ENCODE results near the gene B4GALNT1. TPM values are rescaled to one million over a fixed set of nuclear protein-coding genes. Genes with fewer than 3 reads are reported as not detected.

B4GALNT1 gene
- polyA plus RNA-seq, 1 donor (not counting 4 experiments of a cell fraction or from before 2014, with no cell fraction given) = 0.08 TPM

GRCh38 chr12:57604992-57605810 lies 27.8 kb downstream of the B4GALNT1 start:
- Histone ChIP-seq H3K4me2 (ENCODE audit: control insufficient read depth, extremely low read depth, insufficient read depth, low read depth, low read length) (peak overlapping the region; percentile 71), H3K36me3 (ENCODE audit: control insufficient read depth in 2 of 2, extremely low read depth in 1 of 2, insufficient read depth in 2 of 2, low read length in 2 of 2) (peaks cover 12 to 13% of the 10 kb centered on the region in 2 experiments), H3K27ac (ENCODE audit: control insufficient read depth, insufficient read depth, low read length) (no peak overlapping the region), H3K79me2 (ENCODE audit: control insufficient read depth, insufficient read depth, low read length) (no peaks in the 10 kb centered on the region), H3K4me1 (ENCODE audit: control insufficient read depth, extremely low read depth, insufficient read depth, low read length) (peaks cover 12% of the 10 kb centered on the region), H3K9me3 (ENCODE audit: control insufficient read depth, low read depth, low read length) (no peaks in the 10 kb centered on the region), H2AFZ (ENCODE audit: control insufficient read depth, low read length) (peak overlapping the region; percentile 53), H3K27me3 (ENCODE audit: control insufficient read depth, extremely low read depth, insufficient read depth, low read length) (peaks cover 18% of the 10 kb centered on the region), H3K4me3 (ENCODE audit: control insufficient read depth in 2 of 3, extremely low read depth in 1 of 3, insufficient read depth in 2 of 3, low read depth in 1 of 3, low read length in 3 of 3) (peak overlapping the region; percentile 44 to 54 (median 53)), H4K20me1 (ENCODE audit: control insufficient read depth, extremely low read depth, insufficient read depth, low read length) (no peaks in the 10 kb centered on the region), H3K9ac (ENCODE audit: control insufficient read depth, extremely low read depth, insufficient read depth, low read length) (peak overlapping the region; percentile 37), H3K9me1 (ENCODE audit: control insufficient read depth, extremely low read depth, insufficient read depth, low read length) (peaks cover 3% of the 10 kb centered on the region)
- FAIRE-seq (no peak), DNase-seq (ENCODE audit: low read depth, low spot score) (no peak)
- dilution Hi-C loops (cut with MboI; ENCODE audit: extremely low pct_ligation_motif_present, low sequenced_read_pairs) = no loop called here
- TF ChIP-seq EZH2 (IDR thresholded peaks at IDR 0.05; ENCODE audit: low read length) (peak; percentile 21), CTCF (optimal IDR thresholded peaks at IDR 0.05 in 1 of 3, IDR thresholded peaks at IDR 0.05 in 1 of 3, conservative IDR thresholded peaks at IDR 0.05 in 1 of 3; ENCODE audit: extremely low read depth in 1 of 3, insufficient read depth in 2 of 3, low read length in 3 of 3) (no peak)

- H2AFZ ChIP-seq (ENCODE audit: control insufficient read depth, low read length) = peak within 1 kb of the TSS; percentile 84
- dilution Hi-C loops (cut with MboI; ENCODE audit: extremely low pct_ligation_motif_present, low sequenced_read_pairs) = no loop called here
- no peak for FAIRE-seq
- no peaks in the 10 kb centered on the region for H3K9me3 ChIP-seq (ENCODE audit: control insufficient read depth, low read depth, low read length)
- peaks cover 12 to 15% of the 10 kb centered on the region in 2 experiments for H3K36me3 ChIP-seq (ENCODE audit: control insufficient read depth in 2 of 2, extremely low read depth in 1 of 2, insufficient read depth in 2 of 2, low read length in 2 of 2)
- no peaks in the 10 kb centered on the region for H3K79me2 ChIP-seq (ENCODE audit: control insufficient read depth, insufficient read depth, low read length)
- H3K9ac ChIP-seq (ENCODE audit: control insufficient read depth, extremely low read depth, insufficient read depth, low read length) = peak within 1 kb of the TSS; percentile 71
- H4K20me1 ChIP-seq (ENCODE audit: control insufficient read depth, extremely low read depth, insufficient read depth, low read length) = no peaks in the 10 kb centered on the region
- no peak for DNase-seq (ENCODE audit: low read depth, low spot score)
- peak within 1 kb of the TSS; percentile 89 for H3K4me2 ChIP-seq (ENCODE audit: control insufficient read depth, extremely low read depth, insufficient read depth, low read depth, low read length)
- H3K9me1 ChIP-seq (ENCODE audit: control insufficient read depth, extremely low read depth, insufficient read depth, low read length) = peaks cover 3% of the 10 kb centered on the region
- peak within 1 kb of the TSS; percentile 31 for H3K27ac ChIP-seq (ENCODE audit: control insufficient read depth, insufficient read depth, low read length)
- peaks cover 18% of the 10 kb centered on the region for H3K27me3 ChIP-seq (ENCODE audit: control insufficient read depth, extremely low read depth, insufficient read depth, low read length)
- H3K4me3 ChIP-seq (ENCODE audit: control insufficient read depth in 2 of 3, extremely low read depth in 1 of 3, insufficient read depth in 2 of 3, low read depth in 1 of 3, low read length in 3 of 3) = peak within 1 kb of the TSS; percentile 44 to 73 (median 53)
- TF ChIP-seq CTCF (optimal IDR thresholded peaks at IDR 0.05 in 1 of 3, IDR thresholded peaks at IDR 0.05 in 1 of 3, conservative IDR thresholded peaks at IDR 0.05 in 1 of 3; ENCODE audit: extremely low read depth in 1 of 3, insufficient read depth in 2 of 3, low read length in 3 of 3) (no peak), EZH2 (IDR thresholded peaks at IDR 0.05; ENCODE audit: low read length) (peak; percentile 34)
- peaks cover 12% of the 10 kb centered on the region for H3K4me1 ChIP-seq (ENCODE audit: control insufficient read depth, extremely low read depth, insufficient read depth, low read length)
Observed at GRCh38 chr12:57604454-57604991, 28.5 kb downstream of the B4GALNT1 start, which contains the start of gene DTX3. DTX3 (plus strand) TSS chr12:57604824; CDS start chr12:57606518, 1,694 bp downstream.

Data from keratinocyte (primary cell).